NT2/D1 (cell line): ENCODE measurements around the gene MYBPC3.

Source experiments
- SUZ12 ChIP-seq: IDR thresholded peaks from 2 replicates; pipeline ENCODE4 v1.6.1; 2011; ENCODE audit not compliant: insufficient read length, insufficient read depth; ENCODE audit errors: extremely low read depth
- YY1 ChIP-seq: IDR thresholded peaks from 2 replicates; pipeline ENCODE4 v1.6.1; 2011; ENCODE audit not compliant: insufficient read length, insufficient read depth
- ZNF274 ChIP-seq: IDR thresholded peaks from 2 replicates; pipeline ENCODE4 v1.6.1; 2011; ENCODE audit warnings: mild to moderate bottlenecking, low read depth, low read length

DNA sequence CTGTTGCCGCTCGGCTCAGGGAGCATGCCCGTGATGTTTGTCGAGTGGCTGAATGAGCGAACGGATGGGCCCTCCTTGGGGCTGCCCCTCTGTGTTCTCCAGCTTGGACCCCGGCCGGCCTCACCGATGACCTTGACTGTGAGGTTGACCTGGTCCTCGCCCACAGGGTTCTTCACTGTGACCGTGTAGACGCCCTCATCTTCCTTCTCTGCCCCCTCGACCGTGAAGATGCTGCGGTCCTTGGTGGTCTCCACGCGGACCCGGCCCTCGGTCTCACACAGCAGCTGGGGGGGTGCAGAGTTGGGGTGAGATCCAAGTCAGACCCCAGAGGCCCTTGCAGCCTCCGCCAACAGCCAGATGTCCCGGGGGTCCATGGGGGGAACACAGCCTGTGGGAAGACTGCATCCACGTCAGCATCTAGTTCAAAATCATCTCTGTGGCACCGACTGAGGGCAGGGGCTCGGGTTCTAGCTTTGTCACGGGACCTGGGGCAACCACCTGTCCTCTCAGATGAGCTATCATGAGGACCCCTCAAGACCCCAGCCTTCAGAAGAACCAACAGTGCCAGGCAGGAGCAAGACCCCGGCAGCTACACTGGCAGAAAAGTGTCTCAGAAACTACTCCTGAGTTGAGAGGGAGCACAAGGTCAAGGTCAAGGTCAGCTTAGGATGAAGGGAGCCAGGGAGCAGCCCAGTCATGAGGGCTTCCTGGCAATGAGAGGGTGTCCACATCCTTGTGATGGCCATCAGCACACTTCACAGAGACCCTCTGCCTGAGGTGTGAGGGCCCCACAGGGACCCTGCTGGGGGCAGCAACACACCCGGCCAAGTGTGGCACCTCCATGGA is 13.9 kb downstream of the MYBPC3 start:
- TF ChIP-seq SUZ12, result no peak
- no peak for TF ChIP-seq ZNF274
- TF ChIP-seq YY1, result no peak
